T follicular helper cell (primary cell): ENCODE results near the gene FLT4.

ENCODE experiments used
- DNase-seq: peaks from one replicate; pipeline ENCODE4 v3.0.0-alpha.2; 2020; ENCODE audit warnings: low read depth

Gene FLT4

GRCh38 chr5:180626661-180627385 lies 22.6 kb downstream of the FLT4 start:
- no peak for DNase-seq

- DNase-seq = no peak
These were observed 23.4 kb downstream of the FLT4 start for GRCh38 chr5:180625791-180626660.

GRCh38 chr5:180625125-180625790 lies 24.1 kb downstream of the FLT4 start:
- DNase-seq = no peak

- no peak for DNase-seq
These were observed 24.8 kb downstream of the FLT4 start for GRCh38 chr5:180624587-180624986.

- no peak for DNase-seq
These were observed 25.6 kb downstream of the FLT4 start for GRCh38 chr5:180623844-180624243.

GRCh38 chr5:180623411-180623834 lies 26.0 kb downstream of the FLT4 start:
- DNase-seq = no peak

- DNase-seq = no peak
These were observed 26.5 kb downstream of the FLT4 start for GRCh38 chr5:180622910-180623309.

GRCh38 chr5:180621311-180621710 lies 28.1 kb downstream of the FLT4 start:
- DNase-seq = no peak

- DNase-seq = no peak
These were observed 29.4 kb downstream of the FLT4 start for GRCh38 chr5:180620014-180620413.

GRCh38 chr5:180619563-180619915 lies 29.9 kb downstream of the FLT4 start:
- DNase-seq = no peak

GRCh38 chr5:180618829-180619562 lies 30.4 kb downstream of the FLT4 start:
- peak; percentile 18 for DNase-seq

GRCh38 chr5:180618487-180618828 lies 30.9 kb downstream of the FLT4 start:
- no peak for DNase-seq

GRCh38 chr5:180613814-180614188 lies 35.6 kb downstream of the FLT4 start:
- no peak for DNase-seq

- DNase-seq = no peak
These were observed 36.1 kb downstream of the FLT4 start for GRCh38 chr5:180613188-180613813.

GRCh38 chr5:180612683-180613082 lies 36.7 kb downstream of the FLT4 start:
- no peak for DNase-seq

GRCh38 chr5:180611140-180611850 lies 38.1 kb downstream of the FLT4 start:
- no peak for DNase-seq

- DNase-seq = no peak
These were observed 39.4 kb downstream of the FLT4 start for GRCh38 chr5:180609817-180610550.

GRCh38 chr5:180609386-180609785 lies 40.0 kb downstream of the FLT4 start:
- DNase-seq = no peak

- no peak for DNase-seq
These were observed 40.7 kb downstream of the FLT4 start for GRCh38 chr5:180608572-180609310.
